BLaER1 treated with 17β-estradiol and CSF1 and Interleukin-3, amounts not matched to agents 10 nM and 100 nM (cell line): ENCODE data around the gene BTG1.
"Not testable (repeated sequence)": the region's sequence is repeated elsewhere in the genome, so short reads cannot be mapped to it uniquely, and the experiment has no call there.

Source experiments
- H3K27ac ChIP-seq, 11 experiments: shearing (Covaris generic); formaldehyde crosslinking; 2 replicates each; pipeline ENCODE4 v1.8.1; 2022
- H3K27me3 ChIP-seq, 11 experiments: shearing (Covaris generic); formaldehyde crosslinking; 2 replicates each; pipeline ENCODE4 v1.8.1; 2022
- H3K36me3 ChIP-seq, 11 experiments: shearing (Covaris generic); formaldehyde crosslinking; 2 replicates each; pipeline ENCODE4 v1.8.1; 2022
- H3K4me1 ChIP-seq, 10 experiments: shearing (Covaris generic); formaldehyde crosslinking; 2 replicates each; pipeline ENCODE4 v1.8.1; 2022
- H3K4me2 ChIP-seq, 11 experiments: shearing (Covaris generic); formaldehyde crosslinking; 2 replicates each; pipeline ENCODE4 v1.8.1; 2022
- H3K4me3 ChIP-seq, 10 experiments: shearing (Covaris generic); formaldehyde crosslinking; 2 replicates each; pipeline ENCODE4 v1.8.1; 2022
- H3K9ac ChIP-seq, 11 experiments: shearing (Covaris generic); formaldehyde crosslinking; 2 replicates each; pipeline ENCODE4 v1.8.1; 2022
- H3K9me3 ChIP-seq, 11 experiments: shearing (Covaris generic); formaldehyde crosslinking; replicated peaks in 1 of 11; 2 replicates each; pipeline ENCODE4 v1.8.1; 2022
- H4K20me1 ChIP-seq, 11 experiments: shearing (Covaris generic); formaldehyde crosslinking; 2 replicates each; pipeline ENCODE4 v1.8.1; 2022
- Cebpa-rat ChIP-seq, 11 experiments: shearing (Covaris generic); IDR thresholded peaks; 2 replicates each; pipeline ENCODE4 v1.8.1; 2022

BTG1 gene

DNA sequence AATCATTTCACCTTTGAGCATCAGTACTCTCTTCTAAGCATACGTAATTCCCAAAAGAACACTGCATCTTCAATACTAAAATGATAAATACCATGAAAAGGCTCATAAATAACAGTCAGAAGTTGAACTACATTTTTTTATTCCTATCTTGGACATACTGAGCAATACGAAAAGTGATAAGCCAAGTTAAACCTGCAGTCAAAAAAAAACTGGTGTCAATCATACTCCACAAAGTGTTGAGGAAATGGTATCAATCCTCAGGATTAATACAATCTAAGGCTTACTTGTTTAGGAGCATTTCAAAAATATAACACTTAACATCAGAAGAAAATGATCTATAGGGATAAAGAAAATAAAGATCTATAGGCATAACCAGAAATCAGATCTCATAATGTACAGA lies 5.5 kb downstream of the BTG1 start:
- Histone ChIP-seq H4K20me1 (peaks cover 80 to 100% (median 100%) of the 10 kb centered on the region in 11 experiments), H3K27me3 (no peaks in the 10 kb centered on the region)

DNA sequence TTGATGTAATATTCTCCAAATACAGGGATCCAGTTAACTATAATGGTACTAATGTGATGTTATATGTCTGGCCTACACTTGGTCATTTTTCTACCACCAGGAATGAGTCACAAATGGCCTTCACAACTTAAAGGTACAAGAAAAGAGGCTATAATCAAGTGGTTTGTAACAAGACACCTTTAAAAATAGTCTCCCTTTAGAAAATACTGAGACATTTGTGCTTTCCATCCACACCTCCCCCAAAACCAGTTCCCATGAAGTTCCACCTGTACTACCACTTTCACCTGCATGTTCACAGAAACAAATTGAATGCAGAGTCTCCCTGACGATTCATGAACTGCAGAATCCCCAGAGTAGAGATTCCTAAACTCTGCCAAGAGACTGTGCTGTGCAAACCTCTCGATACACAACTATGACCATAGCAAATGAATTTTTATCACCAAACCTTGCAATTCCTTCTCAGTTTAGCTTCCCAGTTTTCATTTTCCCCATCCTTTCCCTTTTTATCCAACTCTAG lies 6.0 kb downstream of the BTG1 start:
- H3K9me3 ChIP-seq = no peaks in the 10 kb centered on the region
- H3K27me3 ChIP-seq = no peaks in the 10 kb centered on the region
- no peak overlapping the region for H3K27ac ChIP-seq
- peaks cover 76 to 100% (median 100%) of the 10 kb centered on the region in 11 experiments for H4K20me1 ChIP-seq
- H3K4me1 ChIP-seq = peaks cover 49 to 88% (median 58%) of the 10 kb centered on the region in 10 experiments
- TF ChIP-seq Cebpa-rat (IDR thresholded peaks at IDR 0.05) = no peak
- peaks cover 19 to 99% (median 82%) of the 10 kb centered on the region in 11 experiments for H3K36me3 ChIP-seq
- H3K4me2 ChIP-seq = peak overlapping the region; percentile 78 to 98 (median 91)
- H3K4me3 ChIP-seq = peak overlapping the region; percentile 93 to 99 (median 98); a peak in 19 of 20 replicates
- peak overlapping the region in 10 of 11 experiments; percentile 1 to 100 (median 99); a peak in 14 of 22 replicates for H3K9ac ChIP-seq

More for the DNA sequence above, 5.5 kb downstream of the BTG1 start:
- H3K4me3 ChIP-seq = peak overlapping the region; percentile 93 to 99 (median 98)
- H3K4me1 ChIP-seq = peaks cover 44 to 84% (median 53%) of the 10 kb centered on the region in 10 experiments
- H3K9me3 ChIP-seq = no peaks in the 10 kb centered on the region
- H3K36me3 ChIP-seq = peaks cover 19 to 95% (median 79%) of the 10 kb centered on the region in 11 experiments
- no peak for TF ChIP-seq Cebpa-rat (IDR thresholded peaks at IDR 0.05)
- H3K4me2 ChIP-seq = peak overlapping the region; percentile 78 to 98 (median 91)
- peak overlapping the region in 10 of 11 experiments; percentile 1 to 100 (median 99); a peak in 16 of 22 replicates for H3K9ac ChIP-seq
- 0 out of 22 replicates have a peak overlapping the region, but pooled peaks of 1 of the 11 experiments have one; percentile 98 for H3K27ac ChIP-seq

DNA sequence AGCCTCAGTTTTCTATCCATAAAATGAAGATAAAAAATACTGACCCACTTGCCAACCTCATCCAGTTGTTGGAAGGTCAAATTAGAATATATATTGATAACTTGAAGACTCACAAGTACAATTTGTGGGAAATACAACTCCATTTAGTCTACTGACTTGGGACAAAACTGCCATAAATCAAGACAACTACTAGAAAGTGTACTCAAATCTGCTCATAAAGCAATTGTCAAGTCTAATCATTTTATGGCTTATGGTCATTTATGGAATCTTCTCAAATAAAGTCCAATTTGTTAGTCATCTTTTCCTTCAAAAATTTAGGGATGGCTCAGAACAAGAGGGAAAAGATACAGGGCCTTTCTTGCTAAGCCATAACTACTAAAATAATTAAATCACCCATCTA lies 7.0 kb downstream of the BTG1 start:
- H3K4me3 ChIP-seq = peak overlapping the region in 7 of 10 experiments; percentile 10 to 99 (median 99); a peak in 11 of 20 replicates
- peaks cover 60 to 99% (median 69%) of the 10 kb centered on the region in 10 experiments for H3K4me1 ChIP-seq
- H3K36me3 ChIP-seq = peaks cover 17 to 93% (median 77%) of the 10 kb centered on the region in 11 experiments
- no peaks in the 10 kb centered on the region for H3K9me3 ChIP-seq
- H3K9ac ChIP-seq = no peak overlapping the region
- TF ChIP-seq Cebpa-rat (IDR thresholded peaks at IDR 0.05) = no peak
- no peaks in the 10 kb centered on the region for H3K27me3 ChIP-seq
- peak overlapping the region; percentile 68 to 98 (median 91) for H3K4me2 ChIP-seq
- H3K27ac ChIP-seq = peak overlapping the region in 2 of 11 experiments; percentile 9 to 25; a peak in 1 of 22 replicates
- H4K20me1 ChIP-seq = peaks cover 70 to 100% (median 100%) of the 10 kb centered on the region in 11 experiments

GRCh38 chr12:92138144-92138543 lies 7.5 kb downstream of the BTG1 start:
- Histone ChIP-seq H3K4me2 (peak overlapping the region; percentile 68 to 98 (median 91)), H3K27ac (peak overlapping the region in 3 of 11 experiments; percentile 9 to 25 (median 14); a peak in 4 of 22 replicates), H3K9me3 (no peaks in the 10 kb centered on the region), H3K27me3 (no peaks in the 10 kb centered on the region), H3K9ac (0 out of 22 replicates have a peak overlapping the region, but pooled peaks of 1 of the 11 experiments have one; percentile 1), H3K36me3 (peaks cover 13 to 88% (median 75%) of the 10 kb centered on the region in 11 experiments; a peak in 21 of 22 replicates), H3K4me3 (peak overlapping the region in 7 of 10 experiments; percentile 10 to 99 (median 99); a peak in 11 of 20 replicates), H4K20me1 (peaks cover 70 to 100% (median 100%) of the 10 kb centered on the region in 11 experiments), H3K4me1 (peaks cover 64 to 100% (median 73%) of the 10 kb centered on the region in 10 experiments)
- TF ChIP-seq Cebpa-rat (IDR thresholded peaks at IDR 0.05) = no peak

DNA sequence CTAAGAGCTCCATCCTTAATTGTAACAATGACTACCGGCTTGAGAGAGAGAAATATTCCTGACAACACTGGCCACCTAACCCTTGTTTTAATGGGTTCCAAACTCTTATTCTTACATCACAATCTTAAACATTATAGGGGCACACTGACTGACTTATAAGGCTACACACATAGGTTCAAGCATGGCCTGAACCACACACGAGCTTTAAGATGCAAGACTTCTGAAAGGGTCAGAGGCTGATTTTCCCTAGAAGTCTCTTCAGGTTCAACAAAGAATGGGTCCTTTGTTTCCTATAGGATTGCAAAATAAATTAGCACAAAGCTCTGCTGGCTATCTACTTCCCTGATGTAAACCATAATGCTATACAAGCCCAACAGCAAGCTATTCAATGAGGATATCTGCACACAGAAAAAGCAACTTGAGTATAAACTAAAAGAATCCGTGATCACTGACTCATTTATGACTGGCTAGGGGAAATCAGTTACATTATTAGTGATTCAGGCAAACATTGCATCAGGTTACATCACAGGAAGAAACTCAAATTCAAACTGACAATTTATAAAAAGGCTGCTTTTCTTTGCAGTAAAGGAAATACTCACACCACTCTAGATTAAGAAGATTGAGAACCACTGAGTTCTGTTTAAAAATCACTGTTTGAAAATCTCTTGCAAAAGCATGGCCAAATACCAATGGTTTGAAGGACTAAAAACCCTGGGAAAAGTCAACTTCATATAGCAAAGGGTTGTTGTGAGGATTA lies 8.5 kb downstream of the BTG1 start:
- Histone ChIP-seq H3K27ac (peak overlapping the region in 6 of 11 experiments; percentile 1 to 57 (median 22); a peak in 7 of 22 replicates), H3K4me1 (peaks cover 67 to 97% (median 80%) of the 10 kb centered on the region in 10 experiments), H3K9me3 (no peaks in the 10 kb centered on the region), H3K4me2 (peak overlapping the region; percentile 68 to 98 (median 91)), H3K4me3 (peak overlapping the region in 6 of 10 experiments; percentile 2 to 99 (median 74); a peak in 9 of 20 replicates), H3K36me3 (peaks cover 3 to 84% (median 66%) of the 10 kb centered on the region in 11 experiments; a peak in 19 of 22 replicates), H3K9ac (peak overlapping the region in 1 of 11 experiments; percentile 1; a peak in 1 of 22 replicates), H4K20me1 (peaks cover 64 to 100% (median 100%) of the 10 kb centered on the region in 11 experiments), H3K27me3 (no peaks in the 10 kb centered on the region)
- no peak for TF ChIP-seq Cebpa-rat (IDR thresholded peaks at IDR 0.05)

GRCh38 chr12:92136026-92136730 lies 9.5 kb downstream of the BTG1 start:
- peaks cover 67 to 97% (median 81%) of the 10 kb centered on the region in 10 experiments for H3K4me1 ChIP-seq
- H3K9ac ChIP-seq = no peak overlapping the region
- H4K20me1 ChIP-seq = peaks cover 54 to 100% (median 98%) of the 10 kb centered on the region in 11 experiments
- no peak overlapping the region for H3K4me3 ChIP-seq
- TF ChIP-seq Cebpa-rat (IDR thresholded peaks at IDR 0.05) = no peak
- H3K9me3 ChIP-seq = no peaks in the 10 kb centered on the region
- H3K27ac ChIP-seq = peak overlapping the region in 3 of 11 experiments; percentile 23 to 57 (median 33); a peak in 3 of 22 replicates
- peak overlapping the region; percentile 68 to 98 (median 91); a peak in 21 of 22 replicates for H3K4me2 ChIP-seq
- H3K27me3 ChIP-seq = no peaks in the 10 kb centered on the region
- H3K36me3 ChIP-seq = peaks cover 0 to 83% (median 57%) of the 10 kb centered on the region in 11 experiments; a peak in 16 of 22 replicates

DNA sequence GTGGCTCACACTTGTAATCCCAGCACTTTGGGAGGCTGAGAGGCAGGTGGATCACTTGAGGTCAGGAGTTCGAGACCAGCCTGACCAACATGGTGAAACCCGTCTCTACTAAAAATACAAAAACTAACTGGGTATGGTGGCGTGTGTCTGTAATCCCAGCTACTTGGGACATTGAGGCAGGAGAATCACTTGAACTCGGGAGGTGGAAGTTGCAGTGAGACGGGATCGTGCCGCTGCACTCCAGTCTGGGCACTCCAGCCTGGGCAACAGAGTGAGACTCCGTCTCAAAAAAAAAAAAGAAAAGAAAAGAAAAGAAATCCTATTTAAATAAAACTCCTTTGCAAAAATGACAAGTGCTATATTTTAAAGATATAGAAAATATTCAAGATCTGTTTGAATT lies 10.1 kb downstream of the BTG1 start:
- not testable (repeated sequence) for H3K4me3 ChIP-seq, H3K9me3 ChIP-seq, H3K9ac ChIP-seq, H3K27me3 ChIP-seq, H3K27ac ChIP-seq
- Histone ChIP-seq H3K36me3 (peaks cover 0 to 83% (median 51%) of the 10 kb centered on the region in 11 experiments; a peak in 17 of 22 replicates), H3K4me2 (peak overlapping the region; percentile 50 to 98 (median 82); a peak in 20 of 22 replicates), H4K20me1 (peaks cover 50 to 100% (median 98%) of the 10 kb centered on the region in 11 experiments), H3K4me1 (peaks cover 67 to 97% (median 78%) of the 10 kb centered on the region in 10 experiments)
